Measurements from ENCODE around the gene ACBD6. TPM values are rescaled to one million over a fixed set of nuclear protein-coding genes. Genes with fewer than 3 reads are reported as not detected.

ACBD6 gene
- total RNA-seq, 5 donors from 2014 or later (not counting 1 experiment from before 2014, with no cell fraction given), result 44.3 to 58.5 (median 53.0) TPM

GRCh38 chr1:180254496-180254819 is 247.9 kb downstream of the ACBD6 start:
- Histone ChIP-seq H3K27ac (ENCODE audit: low read length) (no peak overlapping the region), H3K4me1 (ENCODE audit: control insufficient read depth in 1 of 2, extremely low read depth in 1 of 2, insufficient read depth in 2 of 2, low read length in 2 of 2) (no peaks in the 10 kb centered on the region), H3K9me3 (no peaks in the 10 kb centered on the region), H3K4me3 (ENCODE audit: control insufficient read depth in 1 of 2, extremely low read depth in 1 of 2, low read length in 1 of 2) (no peak overlapping the region), H3K36me3 (ENCODE audit: control insufficient read depth in 2 of 2, extremely low read depth in 1 of 2, insufficient read depth in 1 of 2, low read length in 1 of 2) (no peaks in the 10 kb centered on the region), H3K27me3 (replicated peaks in 1 of 2; ENCODE audit: control insufficient read depth in 2 of 2, extremely low read depth in 1 of 2, insufficient read depth in 2 of 2, low read length in 1 of 2) (peaks cover 0 to 98% of the 10 kb centered on the region in 2 experiments)
- 89% methylated on average over 9 of the region's 9 CpGs for WGBS (ENCODE audit: insufficient coverage)
- ChIA-PET POLR2A (no interaction called here), CTCF (interaction anchor here (0.5 to 1.9 kb wide), 3 partner anchors 20 to 228 kb away, joined by 3 to 6 read pairs (median 4); no protein-coding TSS in a partner anchor)
- H3K27ac Mint-ChIP-seq, result no peak overlapping the region
- H3K4me1 Mint-ChIP-seq, result peaks cover 2 to 5% (median 4%) of the 10 kb centered on the region in 3 donors
- H3K9me3 Mint-ChIP-seq, result no peaks in the 10 kb centered on the region
- no peak for ATAC-seq (replicated peaks in 1 of 4)
- H3K36me3 Mint-ChIP-seq, result no peaks in the 10 kb centered on the region
- H3K4me3 Mint-ChIP-seq, result no peak overlapping the region
- no peak for DNase-seq
- peaks cover 50 to 73% of the 10 kb centered on the region in 2 donors for H3K27me3 Mint-ChIP-seq

DNA sequence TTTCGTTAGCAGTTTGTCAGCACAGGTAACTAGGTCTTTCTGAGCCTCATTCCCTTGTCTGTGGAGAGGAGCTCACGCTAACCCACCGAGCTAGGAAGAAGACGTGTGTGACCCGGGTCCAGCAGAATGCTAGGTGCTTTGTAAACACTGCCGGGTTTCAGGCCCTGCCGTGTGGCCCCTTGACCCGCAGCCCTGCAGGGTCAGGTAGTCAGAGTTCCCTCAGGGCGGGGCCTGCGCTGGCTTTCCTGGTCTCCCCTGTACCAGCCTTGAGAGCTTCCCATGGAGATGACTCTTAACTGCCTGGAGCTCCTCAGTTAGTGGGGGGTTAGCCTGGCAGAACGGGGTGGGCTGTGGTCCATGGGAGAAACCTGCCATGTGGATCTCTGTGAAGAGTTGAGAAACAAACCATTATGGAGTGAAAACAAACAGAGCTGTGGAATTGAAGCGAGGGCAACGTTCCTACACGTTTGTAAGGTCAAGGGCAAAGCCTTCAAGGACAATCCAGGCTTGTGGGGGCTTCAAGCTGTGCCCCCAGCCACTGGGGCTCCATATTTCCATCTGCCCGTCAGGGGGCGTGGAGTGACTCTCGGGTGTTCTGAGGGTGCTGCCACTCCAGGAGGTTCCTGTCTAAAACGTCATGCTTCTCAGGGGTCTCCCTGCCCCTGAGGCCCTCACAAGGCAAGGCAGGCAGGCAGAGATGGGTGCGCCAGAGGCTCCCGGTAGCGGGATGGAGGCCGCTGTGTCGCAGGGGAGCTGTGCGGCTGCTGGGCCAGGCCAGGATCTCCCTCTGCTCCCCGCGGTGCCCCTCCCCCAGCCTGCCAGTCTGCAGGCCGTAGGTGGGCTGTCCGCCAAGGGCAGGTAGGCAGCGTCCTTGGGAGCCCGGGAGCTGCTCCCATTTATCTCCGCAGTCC is 248.5 kb downstream of the ACBD6 start:
- no peak overlapping the region for H3K4me3 Mint-ChIP-seq
- Histone ChIP-seq H3K4me1 (ENCODE audit: control insufficient read depth in 1 of 2, extremely low read depth in 1 of 2, insufficient read depth in 2 of 2, low read length in 2 of 2) (no peaks in the 10 kb centered on the region), H3K27ac (ENCODE audit: low read length) (no peak overlapping the region), H3K9me3 (no peaks in the 10 kb centered on the region), H3K27me3 (replicated peaks in 1 of 2; ENCODE audit: control insufficient read depth in 2 of 2, extremely low read depth in 1 of 2, insufficient read depth in 2 of 2, low read length in 1 of 2) (peaks cover 0 to 95% of the 10 kb centered on the region in 2 experiments), H3K4me3 (ENCODE audit: control insufficient read depth in 1 of 2, extremely low read depth in 1 of 2, low read length in 1 of 2) (no peak overlapping the region), H3K36me3 (ENCODE audit: control insufficient read depth in 2 of 2, extremely low read depth in 1 of 2, insufficient read depth in 1 of 2, low read length in 1 of 2) (no peaks in the 10 kb centered on the region)
- ChIA-PET CTCF (interaction anchor here (0.5 to 2.1 kb wide), 10 partner anchors 8 to 228 kb away, joined by 3 to 16 read pairs (median 4); no protein-coding TSS in a partner anchor), POLR2A (no interaction called here)
- no peak overlapping the region for H3K27ac Mint-ChIP-seq
- ATAC-seq (replicated peaks in 1 of 4) (no peak), DNase-seq (no peak)
- H3K36me3 Mint-ChIP-seq, result no peaks in the 10 kb centered on the region
- no peaks in the 10 kb centered on the region for H3K9me3 Mint-ChIP-seq
- H3K4me1 Mint-ChIP-seq, result peaks cover 2 to 5% (median 4%) of the 10 kb centered on the region in 3 donors
- 80% methylated on average over 26 of the region's 31 CpGs for WGBS (ENCODE audit: insufficient coverage)
- H3K27me3 Mint-ChIP-seq, result peaks cover 53 to 77% of the 10 kb centered on the region in 2 donors

GRCh38 chr1:180252638-180253536 is 249.5 kb downstream of the ACBD6 start:
- no peaks in the 10 kb centered on the region for H3K36me3 Mint-ChIP-seq
- no peak overlapping the region for H3K4me3 ChIP-seq (ENCODE audit: control insufficient read depth in 1 of 2, extremely low read depth in 1 of 2, low read length in 1 of 2)
- no peak overlapping the region for H3K4me3 Mint-ChIP-seq
- no peak overlapping the region for H3K27ac Mint-ChIP-seq
- H3K9me3 Mint-ChIP-seq, result no peaks in the 10 kb centered on the region
- H3K27ac ChIP-seq (ENCODE audit: low read length), result no peak overlapping the region
- ATAC-seq (replicated peaks in 1 of 4) (peak; percentile 50 to 69 (median 52)), DNase-seq (peak in 33 of 35 experiments; percentile 23 to 70 (median 50))
- ChIA-PET CTCF (interaction anchor here (0.6 to 2.1 kb wide), 12 partner anchors 9 to 230 kb away, joined by 3 to 16 read pairs (median 5); no protein-coding TSS in a partner anchor), POLR2A (no interaction called here)
- no peaks in the 10 kb centered on the region for H3K36me3 ChIP-seq (ENCODE audit: control insufficient read depth in 2 of 2, extremely low read depth in 1 of 2, insufficient read depth in 1 of 2, low read length in 1 of 2)
- H3K4me1 ChIP-seq (ENCODE audit: control insufficient read depth in 1 of 2, extremely low read depth in 1 of 2, insufficient read depth in 2 of 2, low read length in 2 of 2), result no peaks in the 10 kb centered on the region
- 58% methylated on average over 9 of the region's 12 CpGs for WGBS (ENCODE audit: insufficient coverage)
- H3K27me3 ChIP-seq (replicated peaks in 1 of 2; ENCODE audit: control insufficient read depth in 2 of 2, extremely low read depth in 1 of 2, insufficient read depth in 2 of 2, low read length in 1 of 2), result peaks cover 0 to 90% of the 10 kb centered on the region in 2 experiments
- peaks cover 54 to 73% of the 10 kb centered on the region in 2 donors for H3K27me3 Mint-ChIP-seq
- H3K9me3 ChIP-seq, result no peaks in the 10 kb centered on the region
- peaks cover 2 to 4% (median 3%) of the 10 kb centered on the region in 3 donors for H3K4me1 Mint-ChIP-seq

GRCh38 chr1:180251526-180252305 is 250.7 kb downstream of the ACBD6 start:
- no peaks in the 10 kb centered on the region for H3K4me1 ChIP-seq (ENCODE audit: control insufficient read depth in 1 of 2, extremely low read depth in 1 of 2, insufficient read depth in 2 of 2, low read length in 2 of 2)
- no peaks in the 10 kb centered on the region for H3K9me3 Mint-ChIP-seq
- H3K27ac ChIP-seq (ENCODE audit: low read length), result no peak overlapping the region
- no peak for ATAC-seq (replicated peaks in 1 of 4)
- 81% methylated on average over 7 of the region's 9 CpGs for WGBS (ENCODE audit: insufficient coverage)
- no peaks in the 10 kb centered on the region for H3K36me3 ChIP-seq (ENCODE audit: control insufficient read depth in 2 of 2, extremely low read depth in 1 of 2, insufficient read depth in 1 of 2, low read length in 1 of 2)
- ChIA-PET POLR2A (no interaction called here), CTCF (interaction anchor here (0.7 to 2.1 kb wide), 3 partner anchors 10 to 231 kb away, joined by 3 to 6 read pairs (median 5); no protein-coding TSS in a partner anchor)
- no peak overlapping the region for H3K4me3 Mint-ChIP-seq
- no peak for DNase-seq
- peaks cover 49 to 64% of the 10 kb centered on the region in 2 donors for H3K27me3 Mint-ChIP-seq
- H3K27me3 ChIP-seq (replicated peaks in 1 of 2; ENCODE audit: control insufficient read depth in 2 of 2, extremely low read depth in 1 of 2, insufficient read depth in 2 of 2, low read length in 1 of 2), result peaks cover 0 to 86% of the 10 kb centered on the region in 2 experiments
- H3K4me3 ChIP-seq (ENCODE audit: control insufficient read depth in 1 of 2, extremely low read depth in 1 of 2, low read length in 1 of 2), result no peak overlapping the region
- no peaks in the 10 kb centered on the region for H3K36me3 Mint-ChIP-seq
- no peak overlapping the region for H3K27ac Mint-ChIP-seq
- H3K9me3 ChIP-seq, result no peaks in the 10 kb centered on the region
- H3K4me1 Mint-ChIP-seq, result peaks cover 0 to 4% (median 2%) of the 10 kb centered on the region in 3 donors

DNA sequence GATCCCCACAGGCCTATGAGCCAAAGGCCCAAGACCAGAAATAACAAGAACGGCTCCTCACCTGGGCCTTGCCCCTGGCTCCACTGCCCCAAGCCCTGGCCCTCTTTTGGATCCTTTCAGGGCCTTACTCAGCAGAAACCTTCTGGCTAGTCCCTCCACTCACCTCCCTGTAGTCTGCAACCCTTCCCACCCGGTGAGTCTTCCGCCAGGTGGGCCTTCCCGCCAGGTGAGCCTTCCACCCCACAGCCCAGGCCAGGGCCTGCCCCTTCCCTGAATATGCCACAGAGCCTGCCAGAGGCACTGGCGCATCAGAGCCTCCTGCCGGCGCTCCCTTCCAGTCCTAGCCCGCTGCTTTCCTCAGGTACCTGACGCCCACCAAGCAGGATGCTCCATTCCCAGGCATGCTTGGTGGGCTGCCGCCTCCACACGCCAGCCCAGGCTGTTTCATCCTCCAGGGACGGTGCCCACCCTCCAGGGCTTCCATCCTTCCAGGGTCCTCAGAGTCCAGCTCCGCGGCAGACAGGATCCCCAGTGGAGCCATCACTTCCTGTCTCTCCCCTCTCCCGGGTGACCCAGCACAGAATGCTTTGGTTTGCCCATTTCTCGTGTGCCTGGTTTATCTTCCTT is 251.4 kb downstream of the ACBD6 start:
- 86% methylated on average over 16 of the region's 16 CpGs for WGBS (ENCODE audit: insufficient coverage)
- Mint-ChIP-seq H3K36me3 (no peaks in the 10 kb centered on the region), H3K9me3 (no peaks in the 10 kb centered on the region), H3K27ac (no peak overlapping the region), H3K4me1 (peaks cover 0 to 4% (median 2%) of the 10 kb centered on the region in 3 donors), H3K27me3 (peaks cover 42 to 57% of the 10 kb centered on the region in 2 donors), H3K4me3 (no peak overlapping the region)
- H3K4me3 ChIP-seq (ENCODE audit: control insufficient read depth in 1 of 2, extremely low read depth in 1 of 2, low read length in 1 of 2), result no peak overlapping the region
- ATAC-seq (replicated peaks in 1 of 4) (no peak), DNase-seq (no peak)
- no peaks in the 10 kb centered on the region for H3K4me1 ChIP-seq (ENCODE audit: control insufficient read depth in 1 of 2, extremely low read depth in 1 of 2, insufficient read depth in 2 of 2, low read length in 2 of 2)
- no peak overlapping the region for H3K27ac ChIP-seq (ENCODE audit: low read length)
- H3K9me3 ChIP-seq, result no peaks in the 10 kb centered on the region
- CTCF ChIA-PET, result interaction anchor here in 1 of 2 donors (0.7 kb wide), 1 partner anchor 93 kb away, joined by 3 read pairs; no protein-coding TSS in a partner anchor
- H3K27me3 ChIP-seq (replicated peaks in 1 of 2; ENCODE audit: control insufficient read depth in 2 of 2, extremely low read depth in 1 of 2, insufficient read depth in 2 of 2, low read length in 1 of 2), result peaks cover 0 to 79% of the 10 kb centered on the region in 2 experiments
- H3K36me3 ChIP-seq (ENCODE audit: control insufficient read depth in 2 of 2, extremely low read depth in 1 of 2, insufficient read depth in 1 of 2, low read length in 1 of 2), result no peaks in the 10 kb centered on the region
- POLR2A ChIA-PET, result no interaction called here

All from T-cell (primary cell).